Measurements from ENCODE around the gene SLC25A41. TPM values are rescaled to one million over a fixed set of nuclear protein-coding genes. Genes with fewer than 3 reads are reported as not detected.

Gene SLC25A41
- total and polyA plus RNA-seq, 9 of the 15 experiments (the other 6 are each of a cell fraction or from before 2014, with no cell fraction given), result 0.08 to 4.2 (median 1.6) TPM

DNA sequence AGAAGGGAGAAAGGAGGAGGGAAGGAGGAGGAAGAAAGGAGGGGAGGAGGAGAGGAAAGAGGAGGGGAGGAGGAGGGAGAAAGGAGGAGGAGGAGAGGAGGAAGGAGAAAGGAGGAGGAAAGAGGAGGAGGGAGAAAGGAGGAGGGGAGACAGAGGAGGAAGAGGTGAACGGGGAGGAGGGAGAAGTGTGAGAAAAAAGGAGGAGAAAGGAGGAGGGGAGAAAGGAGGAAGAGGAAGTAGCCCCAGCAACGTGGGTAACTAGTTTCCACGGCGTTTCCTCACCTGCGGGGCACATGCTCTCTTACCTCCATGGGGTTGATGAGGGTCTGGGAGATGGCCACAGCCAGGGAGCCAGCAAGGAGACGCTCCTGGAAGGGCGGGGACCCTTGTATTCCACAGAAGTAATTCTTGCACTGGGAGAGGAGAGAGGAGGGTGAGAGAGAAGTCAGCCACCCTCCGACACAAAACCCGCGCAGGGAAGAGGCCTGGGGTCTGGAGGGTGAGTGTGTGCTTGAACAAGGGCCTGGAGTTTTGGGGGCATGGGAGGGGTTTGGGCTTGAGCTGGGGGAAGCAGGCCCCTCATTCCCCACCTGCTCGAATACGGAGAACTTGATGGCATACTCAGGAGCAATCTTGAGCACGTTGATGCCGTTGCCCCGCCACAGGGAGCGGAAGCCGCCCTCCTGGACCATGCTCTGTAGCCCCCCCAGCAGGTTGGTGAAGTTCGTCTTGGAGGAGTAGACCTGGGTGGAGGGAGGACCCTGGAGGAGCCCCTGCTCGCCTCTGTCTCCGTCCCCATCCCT is 3.9 kb downstream of the SLC25A41 start (continued):
- TF ChIP-seq POLR2G (IDR thresholded peaks at IDR 0.05; ENCODE audit: low read depth, low read length), result peak; percentile 62
- peak; percentile 37; the same call in 1 of the 2 replicates for TF ChIP-seq DPF2 (IDR thresholded peaks at IDR 0.05)
- TF ChIP-seq ZNF76 (CRISPR knock-in tag; IDR thresholded peaks at IDR 0.05; ENCODE audit: borderline replicate concordance), result no peak
- TF ChIP-seq POLR2A (conservative IDR thresholded peaks at IDR 0.05), result peak; percentile 67
- TF ChIP-seq, protein P1, sequence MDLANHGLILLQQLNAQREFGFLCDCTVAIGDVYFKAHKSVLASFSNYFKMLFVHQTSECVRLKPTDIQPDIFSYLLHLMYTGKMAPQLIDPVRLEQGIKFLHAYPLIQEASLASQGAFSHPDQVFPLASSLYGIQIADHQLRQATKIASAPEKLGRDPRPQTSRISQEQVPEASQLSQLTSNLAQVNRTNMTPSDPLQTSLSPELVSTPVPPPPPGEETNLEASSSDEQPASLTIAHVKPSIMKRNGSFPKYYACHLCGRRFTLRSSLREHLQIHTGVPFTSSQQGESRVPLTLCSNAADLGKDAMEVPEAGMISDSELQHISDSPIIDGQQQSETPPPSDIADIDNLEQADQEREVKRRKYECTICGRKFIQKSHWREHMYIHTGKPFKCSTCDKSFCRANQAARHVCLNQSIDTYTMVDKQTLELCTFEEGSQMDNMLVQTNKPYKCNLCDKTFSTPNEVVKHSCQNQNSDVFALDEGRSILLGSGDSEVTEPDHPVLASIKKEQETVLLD (IDR thresholded peaks at IDR 0.05), result peak; percentile 72; the same call in 1 of the 2 replicates
- peak; percentile 90 for TF ChIP-seq ELF4 (CRISPR knock-in tag; IDR thresholded peaks at IDR 0.05)
- peak; percentile 73 for TF ChIP-seq SPI1 (IDR thresholded peaks at IDR 0.05; ENCODE audit: borderline replicate concordance, low read depth, low read length)
- TF ChIP-seq PTTG1 (tag; IDR thresholded peaks at IDR 0.05; ENCODE audit: low read depth), result no peak
- TF ChIP-seq, protein P2, sequence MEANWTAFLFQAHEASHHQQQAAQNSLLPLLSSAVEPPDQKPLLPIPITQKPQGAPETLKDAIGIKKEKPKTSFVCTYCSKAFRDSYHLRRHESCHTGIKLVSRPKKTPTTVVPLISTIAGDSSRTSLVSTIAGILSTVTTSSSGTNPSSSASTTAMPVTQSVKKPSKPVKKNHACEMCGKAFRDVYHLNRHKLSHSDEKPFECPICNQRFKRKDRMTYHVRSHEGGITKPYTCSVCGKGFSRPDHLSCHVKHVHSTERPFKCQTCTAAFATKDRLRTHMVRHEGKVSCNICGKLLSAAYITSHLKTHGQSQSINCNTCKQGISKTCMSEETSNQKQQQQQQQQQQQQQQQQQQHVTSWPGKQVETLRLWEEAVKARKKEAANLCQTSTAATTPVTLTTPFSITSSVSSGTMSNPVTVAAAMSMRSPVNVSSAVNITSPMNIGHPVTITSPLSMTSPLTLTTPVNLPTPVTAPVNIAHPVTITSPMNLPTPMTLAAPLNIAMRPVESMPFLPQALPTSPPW (CRISPR knock-in tag; IDR thresholded peaks at IDR 0.05), result peak; percentile 16; the same call in 1 of the 2 replicates
- TF ChIP-seq ETV6 (IDR thresholded peaks at IDR 0.05; ENCODE audit: borderline replicate concordance in 1 of 2, low read depth in 2 of 2, low read length in 1 of 2), result peak; percentile 78 to 85; a peak in 3 of 4 replicates
- no peak for TF ChIP-seq ETV6 (CRISPR knock-in tag; IDR thresholded peaks at IDR 0.05; ENCODE audit: borderline replicate concordance)
- TF ChIP-seq, protein P3, sequence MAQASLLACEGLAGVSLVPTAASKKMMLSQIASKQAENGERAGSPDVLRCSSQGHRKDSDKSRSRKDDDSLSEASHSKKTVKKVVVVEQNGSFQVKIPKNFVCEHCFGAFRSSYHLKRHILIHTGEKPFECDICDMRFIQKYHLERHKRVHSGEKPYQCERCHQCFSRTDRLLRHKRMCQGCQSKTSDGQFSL (CRISPR knock-in tag; IDR thresholded peaks at IDR 0.05), result peak; percentile 62; the same call in 1 of the 2 replicates
- TF ChIP-seq, protein P3 (tag; IDR thresholded peaks at IDR 0.05), result no peak
- peak; percentile 71 for TF ChIP-seq HNRNPK (IDR thresholded peaks at IDR 0.05; ENCODE audit: low read depth, low read length, poor library complexity, severe bottlenecking)
- TF ChIP-seq, protein P4, sequence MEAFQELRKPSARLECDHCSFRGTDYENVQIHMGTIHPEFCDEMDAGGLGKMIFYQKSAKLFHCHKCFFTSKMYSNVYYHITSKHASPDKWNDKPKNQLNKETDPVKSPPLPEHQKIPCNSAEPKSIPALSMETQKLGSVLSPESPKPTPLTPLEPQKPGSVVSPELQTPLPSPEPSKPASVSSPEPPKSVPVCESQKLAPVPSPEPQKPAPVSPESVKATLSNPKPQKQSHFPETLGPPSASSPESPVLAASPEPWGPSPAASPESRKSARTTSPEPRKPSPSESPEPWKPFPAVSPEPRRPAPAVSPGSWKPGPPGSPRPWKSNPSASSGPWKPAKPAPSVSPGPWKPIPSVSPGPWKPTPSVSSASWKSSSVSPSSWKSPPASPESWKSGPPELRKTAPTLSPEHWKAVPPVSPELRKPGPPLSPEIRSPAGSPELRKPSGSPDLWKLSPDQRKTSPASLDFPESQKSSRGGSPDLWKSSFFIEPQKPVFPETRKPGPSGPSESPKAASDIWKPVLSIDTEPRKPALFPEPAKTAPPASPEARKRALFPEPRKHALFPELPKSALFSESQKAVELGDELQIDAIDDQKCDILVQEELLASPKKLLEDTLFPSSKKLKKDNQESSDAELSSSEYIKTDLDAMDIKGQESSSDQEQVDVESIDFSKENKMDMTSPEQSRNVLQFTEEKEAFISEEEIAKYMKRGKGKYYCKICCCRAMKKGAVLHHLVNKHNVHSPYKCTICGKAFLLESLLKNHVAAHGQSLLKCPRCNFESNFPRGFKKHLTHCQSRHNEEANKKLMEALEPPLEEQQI (IDR thresholded peaks at IDR 0.05), result no peak
- TF ChIP-seq, protein P5, sequence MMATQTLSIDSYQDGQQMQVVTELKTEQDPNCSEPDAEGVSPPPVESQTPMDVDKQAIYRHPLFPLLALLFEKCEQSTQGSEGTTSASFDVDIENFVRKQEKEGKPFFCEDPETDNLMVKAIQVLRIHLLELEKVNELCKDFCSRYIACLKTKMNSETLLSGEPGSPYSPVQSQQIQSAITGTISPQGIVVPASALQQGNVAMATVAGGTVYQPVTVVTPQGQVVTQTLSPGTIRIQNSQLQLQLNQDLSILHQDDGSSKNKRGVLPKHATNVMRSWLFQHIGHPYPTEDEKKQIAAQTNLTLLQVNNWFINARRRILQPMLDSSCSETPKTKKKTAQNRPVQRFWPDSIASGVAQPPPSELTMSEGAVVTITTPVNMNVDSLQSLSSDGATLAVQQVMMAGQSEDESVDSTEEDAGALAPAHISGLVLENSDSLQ (IDR thresholded peaks at IDR 0.05), result peak; percentile 74
- no peak for TF ChIP-seq TCF7 (IDR thresholded peaks at IDR 0.05; ENCODE audit: borderline replicate concordance)
- 0 out of 2 replicates have a peak, but pooled peaks have one; percentile 9 for TF ChIP-seq CREM (IDR thresholded peaks at IDR 0.05; ENCODE audit: low read depth)
- no peak for TF ChIP-seq HDAC6 (IDR thresholded peaks at IDR 0.05; ENCODE audit: low read depth, low read length)
- peak; percentile 41; the same call in 1 of the 2 replicates for TF ChIP-seq ETV1 (tag; conservative IDR thresholded peaks at IDR 0.05; ENCODE audit: low read depth)
- TF ChIP-seq ELF1 (tag; IDR thresholded peaks at IDR 0.05), result peak; percentile 71; the same call in 1 of the 2 replicates
